ENCODE measurements around the gene TBC1D4.

- TF ChIP-seq, protein P1, sequence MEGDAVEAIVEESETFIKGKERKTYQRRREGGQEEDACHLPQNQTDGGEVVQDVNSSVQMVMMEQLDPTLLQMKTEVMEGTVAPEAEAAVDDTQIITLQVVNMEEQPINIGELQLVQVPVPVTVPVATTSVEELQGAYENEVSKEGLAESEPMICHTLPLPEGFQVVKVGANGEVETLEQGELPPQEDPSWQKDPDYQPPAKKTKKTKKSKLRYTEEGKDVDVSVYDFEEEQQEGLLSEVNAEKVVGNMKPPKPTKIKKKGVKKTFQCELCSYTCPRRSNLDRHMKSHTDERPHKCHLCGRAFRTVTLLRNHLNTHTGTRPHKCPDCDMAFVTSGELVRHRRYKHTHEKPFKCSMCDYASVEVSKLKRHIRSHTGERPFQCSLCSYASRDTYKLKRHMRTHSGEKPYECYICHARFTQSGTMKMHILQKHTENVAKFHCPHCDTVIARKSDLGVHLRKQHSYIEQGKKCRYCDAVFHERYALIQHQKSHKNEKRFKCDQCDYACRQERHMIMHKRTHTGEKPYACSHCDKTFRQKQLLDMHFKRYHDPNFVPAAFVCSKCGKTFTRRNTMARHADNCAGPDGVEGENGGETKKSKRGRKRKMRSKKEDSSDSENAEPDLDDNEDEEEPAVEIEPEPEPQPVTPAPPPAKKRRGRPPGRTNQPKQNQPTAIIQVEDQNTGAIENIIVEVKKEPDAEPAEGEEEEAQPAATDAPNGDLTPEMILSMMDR (IDR thresholded peaks at IDR 0.05), result no peak
- TF ChIP-seq POLR2AphosphoS5 (IDR thresholded peaks at IDR 0.05) (no peak), POLR2A (IDR thresholded peaks at IDR 0.05) (no peak)
Observed at GRCh38 chr13:75410207-75410606, 71.8 kb downstream of the TBC1D4 start.
